ENCODE results near the gene SGMS1. TPM values are rescaled to one million over a fixed set of nuclear protein-coding genes. Genes with fewer than 3 reads are reported as not detected.

Gene SGMS1
- total and polyA plus RNA-seq, 2 experiments from 2014 or later: 15.0 to 34.7 TPM

GRCh38 chr10:50504389-50504788 lies 119.4 kb downstream of the SGMS1 start:
- no peak for ATAC-seq
- H3K27ac Mint-ChIP-seq: no peak overlapping the region

More at GRCh38 chr10:50504389-50504788, 119.4 kb downstream of the SGMS1 start:
- H3K9me3 Mint-ChIP-seq: no peaks in the 10 kb centered on the region; the same call in 2 of the 3 replicates
- Histone ChIP-seq H3F3A (replicated peaks; ENCODE audit: low read depth) (no peaks in the 10 kb centered on the region), H3K79me2 (replicated peaks; ENCODE audit: insufficient read depth) (peaks cover 32% of the 10 kb centered on the region), H4K20me1 (replicated peaks; ENCODE audit: insufficient read depth) (0 out of 2 replicates have a peak, but pooled peaks cover 3% of the 10 kb centered on the region), H3K27ac (ENCODE audit: low read depth) (no peak overlapping the region), H3K4me1 (ENCODE audit: insufficient read depth) (peaks cover 43% of the 10 kb centered on the region), H3K4me3 (no peak overlapping the region), H3K27me3 (ENCODE audit: insufficient read depth) (no peaks in the 10 kb centered on the region), H3K4me2 (no peak overlapping the region), H2AFZ (no peak overlapping the region), H3K36me3 (ENCODE audit: insufficient read depth) (no peaks in the 10 kb centered on the region), H3K9me2 (ENCODE audit: insufficient read depth) (no peaks in the 10 kb centered on the region)
- peaks cover 56% of the 10 kb centered on the region for H3K4me1 Mint-ChIP-seq
- no peak overlapping the region for H3K4me3 Mint-ChIP-seq
- no peak for TF ChIP-seq STAT1 (IDR thresholded peaks at IDR 0.05; ENCODE audit: unreplicated experiment)
- TF ChIP-seq NANOG (IDR thresholded peaks at IDR 0.05; ENCODE audit: borderline replicate concordance): no peak
- TF ChIP-seq EZH2phosphoT487 (IDR thresholded peaks at IDR 0.05; ENCODE audit: unreplicated experiment): no peak
- no peak for TF ChIP-seq JUNB (IDR thresholded peaks at IDR 0.05; ENCODE audit: unreplicated experiment)
- no peak for TF ChIP-seq ZNF462 (CRISPR knock-in tag; IDR thresholded peaks at IDR 0.05)
- TF ChIP-seq ETS1 (IDR thresholded peaks at IDR 0.05): no peak
- TF ChIP-seq ZNF114 (CRISPR knock-in tag; IDR thresholded peaks at IDR 0.05): no peak
- TF ChIP-seq EZH2 (IDR thresholded peaks at IDR 0.05; ENCODE audit: low read depth, unreplicated experiment): no peak
- TF ChIP-seq CTCF (conservative IDR thresholded peaks at IDR 0.05; ENCODE audit: low read depth in 2 of 2): no peak
- TF ChIP-seq POLR2AphosphoS5 (IDR thresholded peaks at IDR 0.05; ENCODE audit: low read depth): no peak
- no peak for TF ChIP-seq REST (IDR thresholded peaks at IDR 0.05; ENCODE audit: unreplicated experiment)
- no peak for TF ChIP-seq ZNF331 (CRISPR knock-in tag; IDR thresholded peaks at IDR 0.05; ENCODE audit: low read depth)
- no peaks in the 10 kb centered on the region for H3K27me3 Mint-ChIP-seq (ENCODE audit: insufficient read depth, low read depth, poor library complexity)
- no peak for DNase-seq (ENCODE audit: low spot score)
- no peaks in the 10 kb centered on the region for H3K36me3 Mint-ChIP-seq (ENCODE audit: low read depth)
